Measurements from ENCODE around the gene GSTT4.

- TF ChIP-seq POLR2A (IDR thresholded peaks at IDR 0.05; ENCODE audit: low read length): no peak
- no peak for TF ChIP-seq JUN (IDR thresholded peaks at IDR 0.05)
- TF ChIP-seq, protein P1, sequence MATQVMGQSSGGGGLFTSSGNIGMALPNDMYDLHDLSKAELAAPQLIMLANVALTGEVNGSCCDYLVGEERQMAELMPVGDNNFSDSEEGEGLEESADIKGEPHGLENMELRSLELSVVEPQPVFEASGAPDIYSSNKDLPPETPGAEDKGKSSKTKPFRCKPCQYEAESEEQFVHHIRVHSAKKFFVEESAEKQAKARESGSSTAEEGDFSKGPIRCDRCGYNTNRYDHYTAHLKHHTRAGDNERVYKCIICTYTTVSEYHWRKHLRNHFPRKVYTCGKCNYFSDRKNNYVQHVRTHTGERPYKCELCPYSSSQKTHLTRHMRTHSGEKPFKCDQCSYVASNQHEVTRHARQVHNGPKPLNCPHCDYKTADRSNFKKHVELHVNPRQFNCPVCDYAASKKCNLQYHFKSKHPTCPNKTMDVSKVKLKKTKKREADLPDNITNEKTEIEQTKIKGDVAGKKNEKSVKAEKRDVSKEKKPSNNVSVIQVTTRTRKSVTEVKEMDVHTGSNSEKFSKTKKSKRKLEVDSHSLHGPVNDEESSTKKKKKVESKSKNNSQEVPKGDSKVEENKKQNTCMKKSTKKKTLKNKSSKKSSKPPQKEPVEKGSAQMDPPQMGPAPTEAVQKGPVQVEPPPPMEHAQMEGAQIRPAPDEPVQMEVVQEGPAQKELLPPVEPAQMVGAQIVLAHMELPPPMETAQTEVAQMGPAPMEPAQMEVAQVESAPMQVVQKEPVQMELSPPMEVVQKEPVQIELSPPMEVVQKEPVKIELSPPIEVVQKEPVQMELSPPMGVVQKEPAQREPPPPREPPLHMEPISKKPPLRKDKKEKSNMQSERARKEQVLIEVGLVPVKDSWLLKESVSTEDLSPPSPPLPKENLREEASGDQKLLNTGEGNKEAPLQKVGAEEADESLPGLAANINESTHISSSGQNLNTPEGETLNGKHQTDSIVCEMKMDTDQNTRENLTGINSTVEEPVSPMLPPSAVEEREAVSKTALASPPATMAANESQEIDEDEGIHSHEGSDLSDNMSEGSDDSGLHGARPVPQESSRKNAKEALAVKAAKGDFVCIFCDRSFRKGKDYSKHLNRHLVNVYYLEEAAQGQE (IDR thresholded peaks at IDR 0.05): no peak
- TF ChIP-seq, protein P2, sequence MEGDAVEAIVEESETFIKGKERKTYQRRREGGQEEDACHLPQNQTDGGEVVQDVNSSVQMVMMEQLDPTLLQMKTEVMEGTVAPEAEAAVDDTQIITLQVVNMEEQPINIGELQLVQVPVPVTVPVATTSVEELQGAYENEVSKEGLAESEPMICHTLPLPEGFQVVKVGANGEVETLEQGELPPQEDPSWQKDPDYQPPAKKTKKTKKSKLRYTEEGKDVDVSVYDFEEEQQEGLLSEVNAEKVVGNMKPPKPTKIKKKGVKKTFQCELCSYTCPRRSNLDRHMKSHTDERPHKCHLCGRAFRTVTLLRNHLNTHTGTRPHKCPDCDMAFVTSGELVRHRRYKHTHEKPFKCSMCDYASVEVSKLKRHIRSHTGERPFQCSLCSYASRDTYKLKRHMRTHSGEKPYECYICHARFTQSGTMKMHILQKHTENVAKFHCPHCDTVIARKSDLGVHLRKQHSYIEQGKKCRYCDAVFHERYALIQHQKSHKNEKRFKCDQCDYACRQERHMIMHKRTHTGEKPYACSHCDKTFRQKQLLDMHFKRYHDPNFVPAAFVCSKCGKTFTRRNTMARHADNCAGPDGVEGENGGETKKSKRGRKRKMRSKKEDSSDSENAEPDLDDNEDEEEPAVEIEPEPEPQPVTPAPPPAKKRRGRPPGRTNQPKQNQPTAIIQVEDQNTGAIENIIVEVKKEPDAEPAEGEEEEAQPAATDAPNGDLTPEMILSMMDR (IDR thresholded peaks at IDR 0.05): no peak
Observed at GRCh38 chr22:24005201-24005600, at the start of gene GSTT4.

Data from A549 (cell line).